Natural killer cell treated with Interleukin-12 subunit alpha and Interleukin-12 subunit beta and Interleukin-15 and Interleukin-18, amount 100 ng/mL, for 72 hours (primary cell): ENCODE data around the gene LENEP. TPM values are rescaled to one million over a fixed set of nuclear protein-coding genes. Genes with fewer than 3 reads are reported as not detected.

Experiments
- ATAC-seq, 2 donors: fragments of 150-1000 bp; cut with Tn5 transposase in 1 of 2; sonication (Bioruptor Pico), chemical (Tn5 transposase) in 1 of 2; 2 replicates each; pipeline ENCODE4 v1.10.0; 2021
- DNase-seq: peaks from one replicate; pipeline ENCODE4 v3.0.0; 2022; ENCODE audit warnings: low spot score
- H3K27ac Mint-ChIP-seq, 2 donors: 1 replicate in 1 of 2; 2 replicates in 1 of 2; pipeline ENCODE4 v1.8.0; 2022; ENCODE audit warnings: mixed read lengths in 2 of 2, mild to moderate bottlenecking in 1 of 2, moderate library complexity in 1 of 2
- H3K27me3 Mint-ChIP-seq, 2 donors: 1 replicate in 1 of 2; 2 replicates in 1 of 2; pipeline ENCODE4 v1.8.0; 2022; ENCODE audit warnings: mixed read lengths in 2 of 2
- H3K36me3 Mint-ChIP-seq: one replicate; pipeline ENCODE4 v1.8.0; 2022; ENCODE audit warnings: mixed read lengths
- H3K4me1 Mint-ChIP-seq, 2 donors: 1 replicate in 1 of 2; 2 replicates in 1 of 2; pipeline ENCODE4 v1.8.0; 2022; ENCODE audit warnings: low read depth in 2 of 2, mixed read lengths in 2 of 2, mild to moderate bottlenecking in 1 of 2
- H3K4me3 Mint-ChIP-seq: one replicate; pipeline ENCODE4 v1.8.0; 2022; ENCODE audit warnings: mixed read lengths
- H3K9me3 Mint-ChIP-seq: 2 replicates; pipeline ENCODE4 v1.8.0; 2022; ENCODE audit warnings: mixed read lengths
- total RNA-seq, 2 donors: library from RNA; stranded (reverse); gene quantifications; one replicate each; pipeline ENCODE4 v1.2.3, GENCODE V29; 2022

The LENEP gene
- total RNA-seq, 2 donors from 2014 or later, result 0.48 to 4.3 TPM

- H3K36me3 Mint-ChIP-seq, result peaks cover 6% of the 10 kb centered on the region
- no peak for DNase-seq
- no peak overlapping the region for H3K27ac Mint-ChIP-seq
- H3K4me3 Mint-ChIP-seq, result no peak overlapping the region
- no peak for ATAC-seq
- H3K9me3 Mint-ChIP-seq, result no peaks in the 10 kb centered on the region
- H3K4me1 Mint-ChIP-seq, result peaks cover 32 to 34% of the 10 kb centered on the region in 2 donors
- no peaks in the 10 kb centered on the region for H3K27me3 Mint-ChIP-seq
These were observed 27.3 kb upstream of the LENEP start for GRCh38 chr1:154966111-154966510.

GRCh38 chr1:154967331-154967950, 25.9 kb upstream of the LENEP start:
- Mint-ChIP-seq H3K4me3 (no peak overlapping the region), H3K27me3 (no peaks in the 10 kb centered on the region), H3K9me3 (no peaks in the 10 kb centered on the region), H3K36me3 (peaks cover 6% of the 10 kb centered on the region), H3K27ac (no peak overlapping the region), H3K4me1 (peaks cover 37 to 39% of the 10 kb centered on the region in 2 donors)
- ATAC-seq (no peak), DNase-seq (no peak)

DNA sequence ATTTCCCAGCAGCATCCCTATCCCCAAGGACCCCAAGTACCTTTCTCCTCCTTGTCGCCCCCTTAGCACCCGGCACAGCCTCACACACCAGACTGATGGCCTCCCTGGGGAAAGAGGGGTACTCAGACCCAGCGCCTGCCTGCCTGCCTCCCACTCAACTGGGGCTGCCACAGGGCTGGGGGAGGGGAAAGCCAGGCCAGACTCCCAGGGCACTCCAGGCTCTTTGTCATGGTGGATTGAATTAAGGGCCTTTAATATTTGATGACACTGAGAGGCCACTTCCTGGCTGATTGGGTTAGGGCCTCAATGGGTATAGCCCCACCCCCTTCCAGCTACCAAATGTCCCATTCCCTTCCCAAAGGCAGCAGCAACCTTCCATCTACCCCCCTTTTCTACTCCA, 24.7 kb upstream of the LENEP start:
- DNase-seq (no peak), ATAC-seq (no peak)
- no peaks in the 10 kb centered on the region for H3K27me3 Mint-ChIP-seq
- H3K4me1 Mint-ChIP-seq, result peaks cover 36 to 40% of the 10 kb centered on the region in 2 donors
- H3K9me3 Mint-ChIP-seq, result no peaks in the 10 kb centered on the region
- H3K4me3 Mint-ChIP-seq, result no peak overlapping the region
- peaks cover 3% of the 10 kb centered on the region for H3K36me3 Mint-ChIP-seq
- H3K27ac Mint-ChIP-seq, result peak overlapping the region; percentile 62 to 86

DNA sequence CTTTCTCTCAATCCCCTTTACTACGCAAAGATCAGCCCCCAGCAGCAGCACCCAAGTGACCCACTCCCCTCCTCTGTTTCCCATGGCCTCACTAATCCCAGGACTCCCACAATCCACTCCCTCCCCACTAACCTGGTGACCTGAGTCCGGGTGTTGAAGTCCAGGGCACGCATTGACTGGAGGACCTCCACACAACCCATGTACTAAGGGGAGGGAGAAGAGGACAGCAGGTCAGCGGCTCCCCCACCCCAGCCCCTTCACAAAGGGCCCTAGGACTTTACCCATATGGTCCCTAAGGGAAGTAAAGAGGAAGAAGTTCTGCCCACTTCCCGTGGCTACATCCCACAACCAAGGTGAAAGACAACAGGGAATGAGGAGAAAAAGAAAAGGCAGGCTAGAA, 24.1 kb upstream of the LENEP start:
- H3K27me3 Mint-ChIP-seq, result no peaks in the 10 kb centered on the region
- DNase-seq (no peak), ATAC-seq (no peak)
- no peaks in the 10 kb centered on the region for H3K36me3 Mint-ChIP-seq
- no peaks in the 10 kb centered on the region for H3K9me3 Mint-ChIP-seq
- peak overlapping the region; percentile 32 for H3K4me3 Mint-ChIP-seq
- peak overlapping the region; percentile 62 to 86 for H3K27ac Mint-ChIP-seq
- H3K4me1 Mint-ChIP-seq, result peaks cover 33 to 36% of the 10 kb centered on the region in 2 donors

DNA sequence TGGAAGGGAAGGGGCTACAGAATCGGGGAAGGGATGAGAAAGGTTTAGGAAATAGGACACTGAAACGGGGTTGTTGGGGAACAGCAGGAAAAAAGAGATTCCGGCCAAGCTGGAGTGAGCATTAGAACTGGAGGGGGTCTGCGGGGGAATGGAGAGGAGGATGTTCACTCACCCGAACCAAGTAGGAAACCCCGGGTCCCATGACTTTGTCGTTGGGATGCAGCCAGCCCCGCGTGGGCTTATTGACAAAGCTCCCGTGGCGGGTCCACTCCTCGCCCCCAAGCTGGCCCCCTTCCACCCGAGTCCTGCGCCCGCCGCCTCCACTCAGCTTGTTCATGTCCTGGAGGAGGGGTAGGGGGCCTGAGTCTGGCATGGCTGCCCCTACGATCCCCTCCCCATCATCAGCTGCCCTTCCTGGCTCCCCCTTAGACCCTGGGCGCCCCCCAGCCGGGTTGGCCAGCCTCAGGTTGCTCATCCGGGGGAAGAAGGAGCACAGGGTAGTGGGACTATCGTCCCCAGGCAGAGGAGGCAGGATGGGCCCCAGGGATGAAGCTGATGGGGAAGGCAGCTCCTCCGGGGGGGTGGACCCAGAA, 23.4 kb upstream of the LENEP start:
- no peaks in the 10 kb centered on the region for H3K36me3 Mint-ChIP-seq
- no peaks in the 10 kb centered on the region for H3K27me3 Mint-ChIP-seq
- peak overlapping the region; percentile 62 to 86 for H3K27ac Mint-ChIP-seq
- peaks cover 33 to 36% of the 10 kb centered on the region in 2 donors for H3K4me1 Mint-ChIP-seq
- H3K9me3 Mint-ChIP-seq, result no peaks in the 10 kb centered on the region
- no peak for ATAC-seq
- peak overlapping the region; percentile 32 for H3K4me3 Mint-ChIP-seq
- DNase-seq, result no peak

DNA sequence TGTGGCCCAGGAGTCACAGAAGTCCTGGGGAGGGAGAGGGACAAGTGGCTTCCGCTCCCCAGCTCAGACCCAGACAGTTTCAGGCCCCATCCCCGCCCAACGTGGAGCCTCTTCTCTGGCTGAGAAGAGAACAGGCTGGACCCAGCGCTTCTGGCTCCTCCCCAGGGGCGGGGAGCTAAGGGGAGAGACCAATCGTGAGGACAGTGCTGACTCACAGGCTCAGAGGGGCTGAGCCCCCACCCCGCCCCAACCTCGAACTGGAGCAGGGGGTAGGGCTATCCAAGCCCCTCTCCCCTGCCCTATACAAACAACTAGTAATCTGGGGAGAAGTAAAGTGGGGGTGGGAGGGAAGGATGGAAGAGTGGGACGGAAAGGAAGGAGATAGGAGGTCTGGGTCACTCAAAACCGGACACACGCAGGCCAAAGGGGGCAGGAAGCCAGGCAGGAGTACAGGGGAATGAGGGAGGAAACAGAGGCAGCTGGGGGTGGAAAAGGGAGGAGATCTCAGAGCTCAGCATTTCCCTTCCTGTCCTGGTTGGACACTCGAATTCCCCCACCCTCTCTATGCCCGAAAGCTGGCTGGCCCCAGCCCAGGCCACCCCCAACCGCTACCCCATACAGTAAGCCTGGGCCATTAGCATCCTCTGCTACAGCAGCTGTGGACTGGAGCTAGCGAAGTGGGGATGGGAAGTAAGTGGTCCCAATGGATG, 22.6 kb upstream of the LENEP start, which contains the start of gene SHC1:
Gene SHC1 (minus strand): TSS at position 117 of the 710 bp plus-strand sequence. CDS start 221 bp downstream, outside the sequence.
- Mint-ChIP-seq H3K27ac (peak within 1 kb of the TSS; percentile 63 to 86), H3K9me3 (no peaks in the 10 kb centered on the region), H3K27me3 (no peaks in the 10 kb centered on the region), H3K4me1 (peaks cover 33 to 36% of the 10 kb centered on the region in 2 donors), H3K4me3 (peak within 1 kb of the TSS; percentile 65), H3K36me3 (no peaks in the 10 kb centered on the region)
- ATAC-seq (no peak), DNase-seq (no peak)

DNA sequence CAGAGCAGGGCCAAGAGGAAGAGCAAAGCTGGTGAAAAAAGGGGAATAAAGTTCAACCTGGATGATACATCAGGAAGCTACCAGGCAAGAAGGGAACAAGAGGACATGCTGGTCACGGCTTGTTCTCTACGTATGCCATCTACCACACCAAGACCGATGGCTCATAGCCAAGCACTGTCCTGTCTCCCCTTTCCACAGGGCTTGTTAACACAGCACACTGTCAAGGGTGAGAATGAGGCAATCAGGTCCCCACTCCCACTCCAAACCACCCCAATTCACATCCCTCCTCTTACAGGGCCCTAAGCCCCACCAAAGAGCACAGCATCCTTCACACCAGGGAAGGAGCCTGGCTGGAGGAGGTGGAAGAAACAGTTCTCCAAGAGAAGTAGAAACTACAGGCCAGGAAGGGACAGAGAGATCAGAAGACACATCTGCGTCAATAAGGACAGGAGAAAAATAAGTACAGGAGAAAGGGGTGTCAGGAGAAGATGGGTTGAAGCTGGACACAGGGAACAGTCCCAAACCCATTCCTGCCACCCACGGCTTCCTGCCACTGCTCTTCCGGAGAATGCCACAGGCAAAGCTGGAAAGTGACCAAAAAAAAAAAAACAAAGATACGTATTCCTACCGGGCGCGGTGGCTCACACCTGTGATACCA, 21.9 kb upstream of the LENEP start:
- peaks cover 33 to 36% of the 10 kb centered on the region in 2 donors for H3K4me1 Mint-ChIP-seq
- no peaks in the 10 kb centered on the region for H3K27me3 Mint-ChIP-seq
- peak overlapping the region; percentile 65 for H3K4me3 Mint-ChIP-seq
- H3K36me3 Mint-ChIP-seq, result no peaks in the 10 kb centered on the region
- H3K27ac Mint-ChIP-seq, result peak overlapping the region; percentile 63 to 69
- DNase-seq (no peak), ATAC-seq (no peak)
- no peaks in the 10 kb centered on the region for H3K9me3 Mint-ChIP-seq

DNA sequence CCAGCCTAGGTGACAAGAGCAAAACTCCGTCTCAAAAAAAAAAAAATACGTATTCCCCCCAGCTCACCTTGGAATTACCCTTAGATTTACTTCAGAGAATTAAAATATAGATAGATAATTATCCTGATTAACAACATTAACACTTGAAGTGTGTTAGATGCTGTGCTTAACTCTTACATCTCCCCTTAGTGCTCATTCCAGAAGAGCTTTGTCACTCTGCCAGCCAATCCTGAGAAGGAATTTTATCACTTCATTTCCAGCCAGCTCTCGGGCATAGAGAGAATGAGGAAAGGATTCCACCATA, 21.2 kb upstream of the LENEP start:
- no peak overlapping the region for H3K4me3 Mint-ChIP-seq
- no peak for DNase-seq
- no peak overlapping the region for H3K27ac Mint-ChIP-seq
- peaks cover 33 to 36% of the 10 kb centered on the region in 2 donors for H3K4me1 Mint-ChIP-seq
- ATAC-seq, result no peak
- no peaks in the 10 kb centered on the region for H3K9me3 Mint-ChIP-seq
- no peaks in the 10 kb centered on the region for H3K36me3 Mint-ChIP-seq
- no peaks in the 10 kb centered on the region for H3K27me3 Mint-ChIP-seq

GRCh38 chr1:154972517-154973343, 20.7 kb upstream of the LENEP start:
- Mint-ChIP-seq H3K4me1 (peaks cover 33 to 36% of the 10 kb centered on the region in 2 donors), H3K4me3 (no peak overlapping the region), H3K36me3 (no peaks in the 10 kb centered on the region), H3K27ac (no peak overlapping the region), H3K9me3 (no peaks in the 10 kb centered on the region), H3K27me3 (no peaks in the 10 kb centered on the region)
- DNase-seq, result no peak
- ATAC-seq, result no peak

DNA sequence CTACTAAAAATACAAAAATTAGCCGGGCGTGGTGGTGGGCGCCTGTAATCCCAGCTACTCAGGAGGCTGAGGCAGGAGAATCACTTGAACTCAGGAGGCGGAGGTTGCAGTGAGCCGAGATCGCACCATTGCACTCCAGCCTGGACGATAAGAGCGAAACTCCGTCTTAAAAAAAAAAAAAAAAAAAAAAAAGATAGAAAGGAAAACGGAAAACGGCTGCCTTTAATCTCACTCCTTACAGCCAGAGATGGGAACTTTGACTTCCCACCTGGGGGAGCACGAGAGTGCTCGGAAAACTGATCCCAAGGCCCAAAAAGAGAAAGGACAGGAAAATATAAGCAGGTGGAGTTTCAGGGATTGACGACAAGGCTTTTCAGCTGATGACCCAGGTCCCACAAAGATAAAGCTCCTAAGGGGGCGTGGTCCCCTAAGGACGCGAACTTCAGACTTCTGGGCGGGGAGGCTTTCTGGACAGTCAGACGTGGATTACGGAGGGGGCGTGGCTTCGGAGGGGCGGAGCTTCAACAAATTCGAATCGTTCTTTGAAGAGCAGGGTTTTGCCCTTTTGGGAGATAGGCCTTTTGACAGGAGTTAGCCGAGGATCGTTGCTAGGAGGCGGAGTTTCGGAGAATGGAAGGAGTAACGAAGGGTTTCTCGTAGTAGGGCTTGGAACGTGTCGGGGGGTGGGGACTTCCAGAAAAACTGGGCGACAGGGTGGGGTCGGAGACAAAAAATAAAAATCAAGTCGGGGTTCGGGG, 19.9 kb upstream of the LENEP start:
- H3K27ac Mint-ChIP-seq, result no peak overlapping the region
- ATAC-seq (peak; percentile 35 to 49), DNase-seq (peak; percentile 94)
- H3K4me3 Mint-ChIP-seq, result no peak overlapping the region
- H3K4me1 Mint-ChIP-seq, result peaks cover 33 to 35% of the 10 kb centered on the region in 2 donors
- H3K9me3 Mint-ChIP-seq, result no peaks in the 10 kb centered on the region
- no peaks in the 10 kb centered on the region for H3K27me3 Mint-ChIP-seq
- H3K36me3 Mint-ChIP-seq, result no peaks in the 10 kb centered on the region

- peaks cover 28 to 30% of the 10 kb centered on the region in 2 donors for H3K4me1 Mint-ChIP-seq
- no peak within 1 kb of the TSS for H3K4me3 Mint-ChIP-seq
- peaks cover 3% of the 10 kb centered on the region for H3K36me3 Mint-ChIP-seq
- no peaks in the 10 kb centered on the region for H3K27me3 Mint-ChIP-seq
- ATAC-seq, result peak; percentile 91 to 92
- DNase-seq, result peak; percentile 98
- H3K9me3 Mint-ChIP-seq, result no peaks in the 10 kb centered on the region
- H3K27ac Mint-ChIP-seq, result no peak within 1 kb of the TSS
These were observed 19.1 kb upstream of the LENEP start, which contains the start of gene CKS1B for GRCh38 chr1:154974102-154974807. TSS of gene CKS1B (plus strand) at chr1:154974681. CDS start at chr1:154974746, 65 bp downstream.

DNA sequence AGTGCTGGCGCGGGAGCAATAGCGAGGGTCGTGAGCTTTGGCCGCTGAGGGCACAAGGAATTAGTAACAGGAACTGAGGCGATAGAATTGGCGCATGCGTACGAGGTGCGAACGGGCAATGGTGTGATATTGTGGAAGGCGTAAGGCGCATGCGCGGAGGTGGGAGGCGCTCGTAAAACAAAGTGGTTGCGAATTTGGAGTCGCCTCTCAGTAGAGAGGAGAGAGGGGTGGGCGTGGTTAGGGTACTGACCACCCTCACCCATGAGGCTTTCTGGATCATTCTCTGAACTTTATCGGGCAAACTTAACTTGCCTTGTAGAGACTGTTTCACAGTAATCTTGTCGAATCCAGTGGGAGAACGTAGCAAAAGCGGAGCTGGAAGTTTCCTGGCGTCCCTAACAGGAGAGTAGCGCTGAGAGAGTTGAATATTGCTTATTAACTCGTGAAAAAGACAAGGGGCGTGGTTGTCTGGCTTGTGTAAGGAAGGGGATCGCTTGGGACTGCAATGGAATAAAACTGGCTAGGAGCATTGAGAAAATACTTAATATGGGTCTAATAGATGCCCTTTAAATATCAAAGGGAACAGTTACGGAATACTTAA, 18.5 kb upstream of the LENEP start:
- H3K4me1 Mint-ChIP-seq, result peaks cover 23 to 28% of the 10 kb centered on the region in 2 donors

More for the DNA sequence above, 18.5 kb upstream of the LENEP start:
- H3K4me3 Mint-ChIP-seq, result no peak overlapping the region
- peaks cover 6% of the 10 kb centered on the region for H3K36me3 Mint-ChIP-seq
- peak; percentile 66 to 79 for ATAC-seq
- no peaks in the 10 kb centered on the region for H3K9me3 Mint-ChIP-seq
- no peak overlapping the region for H3K27ac Mint-ChIP-seq
- DNase-seq, result peak; percentile 95
- H3K27me3 Mint-ChIP-seq, result no peaks in the 10 kb centered on the region
